HG02763 (cell line): ENCODE results near the gene MED10.
"Not testable (repeated sequence)": the region's sequence is repeated elsewhere in the genome, so short reads cannot be mapped to it uniquely, and the experiment has no call there.

Experiments used
- ATAC-seq: cut with Tn5 transposase; IDR thresholded peaks from one replicate; pipeline ENCODE4 v1.9.1; 2021; ENCODE audit warnings: mild to moderate bottlenecking, moderate library complexity; ENCODE audit not compliant: unreplicated experiment

Gene MED10

DNA sequence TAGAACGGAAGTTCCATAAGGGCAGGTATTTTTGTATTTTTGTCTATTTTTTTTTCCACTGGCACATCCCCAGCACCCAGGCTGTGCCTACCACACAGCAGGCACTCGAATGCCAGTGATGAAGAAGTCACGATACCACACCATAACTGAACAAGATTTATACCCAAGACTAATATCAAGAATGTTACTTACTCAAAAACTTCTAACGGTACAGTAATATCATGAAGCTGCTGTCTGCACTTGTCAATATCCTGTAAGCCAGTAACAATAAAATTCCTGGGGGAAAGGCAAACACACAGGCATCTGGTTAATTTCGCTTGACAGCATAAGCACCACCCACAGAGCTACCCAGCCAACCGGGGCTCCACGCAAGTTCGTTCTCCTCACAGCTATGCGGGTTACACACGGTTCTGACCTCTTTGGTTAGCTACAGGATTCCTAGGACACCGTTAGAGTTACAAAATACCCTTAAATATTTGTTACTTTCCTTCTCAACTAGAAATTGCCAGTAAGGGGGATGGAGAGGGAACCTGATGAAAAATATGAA lies 1.3 kb downstream of the MED10 start:
- ATAC-seq = no peak

DNA sequence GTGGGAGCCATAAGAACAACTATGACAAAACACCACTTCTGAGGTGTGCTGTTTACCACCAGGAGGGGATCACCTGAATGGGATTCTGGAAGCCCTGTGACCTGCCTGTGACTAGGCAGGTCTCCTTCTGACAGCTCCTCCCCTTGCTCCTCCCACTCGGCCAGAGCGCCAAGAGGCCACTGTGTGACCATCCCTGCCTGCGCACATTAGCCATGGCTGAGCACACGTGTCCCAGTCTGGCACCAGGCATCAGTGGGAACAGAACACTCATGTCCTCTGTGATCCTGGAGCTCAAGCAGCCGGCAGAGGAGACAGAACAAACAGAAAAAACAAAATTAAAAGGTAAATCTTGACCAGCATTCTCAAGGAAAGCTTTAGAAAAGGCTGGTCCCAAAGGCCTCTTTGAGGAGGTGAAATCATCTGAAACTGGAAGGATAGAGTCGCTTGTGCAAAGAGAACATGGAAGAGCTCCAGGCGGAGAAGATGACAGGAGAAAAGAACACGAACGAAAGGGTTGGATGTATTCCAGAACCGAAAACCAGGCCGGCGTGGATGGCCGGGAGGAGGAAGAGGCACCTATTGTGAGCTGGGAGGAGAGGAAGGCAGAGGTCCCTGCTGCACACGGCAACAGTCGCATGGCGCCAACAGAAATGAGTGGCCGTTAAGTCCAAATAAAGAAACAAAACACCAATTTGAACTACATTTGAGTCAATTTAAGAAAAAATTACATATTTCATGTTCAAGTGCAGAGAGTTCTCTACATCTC lies 5.1 kb downstream of the MED10 start:
- no peak for ATAC-seq

DNA sequence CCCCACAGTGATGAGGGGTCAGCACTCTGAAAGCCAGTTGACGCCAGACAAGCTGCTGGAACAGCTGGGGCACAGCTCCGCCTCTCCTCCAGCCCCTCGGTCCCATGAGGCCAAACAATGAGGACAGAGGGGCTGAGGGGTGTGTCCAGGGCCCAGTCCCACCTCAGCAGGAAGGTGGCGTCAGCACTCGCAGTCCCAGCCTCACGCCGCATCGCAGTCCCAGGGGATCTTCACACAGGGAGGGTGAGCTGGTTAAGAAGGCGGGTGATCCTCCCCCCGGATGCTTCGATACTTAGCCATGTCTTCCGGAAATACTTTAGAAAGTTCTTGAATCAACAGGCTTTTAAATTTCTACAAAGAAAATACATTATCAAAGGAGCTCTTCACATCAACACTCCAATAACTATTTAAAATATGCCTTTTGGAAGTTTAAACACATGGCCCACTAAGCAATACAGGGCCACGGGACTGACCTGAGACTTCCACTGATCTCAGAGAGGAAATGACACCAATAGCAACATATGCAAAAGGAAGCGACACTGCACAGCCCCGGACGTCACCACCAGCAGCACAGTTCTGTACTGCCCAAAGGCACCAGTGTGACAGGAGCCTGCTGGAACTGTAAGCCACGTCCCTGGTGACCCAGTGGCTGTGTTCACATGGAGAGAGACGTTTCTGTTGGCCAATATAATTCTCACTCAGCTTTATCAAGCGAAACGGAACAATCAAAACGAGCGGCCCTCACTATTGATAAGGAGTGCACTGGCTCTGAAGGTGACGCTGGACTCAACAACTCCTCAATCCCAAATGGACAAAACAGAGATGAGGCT lies 5.9 kb downstream of the MED10 start:
- ATAC-seq = no peak

DNA sequence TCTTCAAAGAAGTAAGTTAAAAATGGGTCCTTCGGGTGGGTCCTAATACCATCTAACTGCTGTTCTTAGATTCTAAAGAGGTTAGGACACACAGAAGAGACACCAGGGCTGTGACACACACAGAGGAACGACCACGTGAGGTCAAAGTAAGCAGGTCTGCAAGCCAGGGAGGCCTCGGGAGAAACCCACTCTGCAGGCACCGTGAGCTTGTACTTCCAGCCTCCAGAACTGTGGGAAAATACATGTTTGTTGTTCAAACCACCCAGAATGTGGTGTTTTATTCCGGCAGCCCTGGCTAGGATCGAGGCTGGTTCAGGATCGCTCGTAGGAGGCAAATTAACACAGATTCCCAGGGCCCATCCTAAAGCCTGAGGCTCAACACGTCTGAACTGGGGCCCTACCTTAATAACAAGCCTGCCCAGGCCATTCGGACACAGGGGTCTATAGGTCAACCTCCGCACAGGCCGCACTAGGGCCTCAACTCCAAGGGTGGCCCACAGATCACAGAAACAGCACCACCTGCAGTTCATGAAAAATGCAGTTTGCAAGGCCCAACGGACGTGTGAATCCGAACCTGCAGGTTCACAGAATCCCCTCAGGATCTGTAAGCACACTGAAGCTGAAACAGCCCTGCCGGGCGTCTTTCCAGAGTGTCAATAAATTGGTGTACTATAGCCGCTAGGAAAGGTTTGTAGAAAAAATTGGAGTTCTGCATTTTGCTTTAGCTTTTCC lies 7.1 kb downstream of the MED10 start:
- no peak for ATAC-seq

DNA sequence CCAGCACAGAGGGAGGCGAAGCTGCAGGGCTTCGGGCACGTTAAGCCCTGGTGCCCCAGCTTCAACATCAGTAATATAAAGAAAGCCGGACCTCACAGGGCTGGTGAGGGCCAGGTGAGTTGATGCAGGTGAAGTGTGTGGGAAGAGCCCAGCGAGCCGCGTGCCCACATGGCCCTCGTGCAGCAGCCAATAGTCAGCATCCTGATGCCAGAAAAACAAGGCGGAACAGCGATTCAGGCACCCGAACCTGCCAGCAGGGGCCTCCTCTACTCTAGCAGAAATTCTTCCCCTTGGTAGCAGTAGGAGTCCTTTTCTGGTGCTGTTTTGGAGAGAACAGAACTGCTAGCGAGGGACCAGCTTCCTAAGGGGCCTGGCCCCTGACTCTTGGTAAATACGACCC lies 7.8 kb downstream of the MED10 start:
- ATAC-seq = no peak

DNA sequence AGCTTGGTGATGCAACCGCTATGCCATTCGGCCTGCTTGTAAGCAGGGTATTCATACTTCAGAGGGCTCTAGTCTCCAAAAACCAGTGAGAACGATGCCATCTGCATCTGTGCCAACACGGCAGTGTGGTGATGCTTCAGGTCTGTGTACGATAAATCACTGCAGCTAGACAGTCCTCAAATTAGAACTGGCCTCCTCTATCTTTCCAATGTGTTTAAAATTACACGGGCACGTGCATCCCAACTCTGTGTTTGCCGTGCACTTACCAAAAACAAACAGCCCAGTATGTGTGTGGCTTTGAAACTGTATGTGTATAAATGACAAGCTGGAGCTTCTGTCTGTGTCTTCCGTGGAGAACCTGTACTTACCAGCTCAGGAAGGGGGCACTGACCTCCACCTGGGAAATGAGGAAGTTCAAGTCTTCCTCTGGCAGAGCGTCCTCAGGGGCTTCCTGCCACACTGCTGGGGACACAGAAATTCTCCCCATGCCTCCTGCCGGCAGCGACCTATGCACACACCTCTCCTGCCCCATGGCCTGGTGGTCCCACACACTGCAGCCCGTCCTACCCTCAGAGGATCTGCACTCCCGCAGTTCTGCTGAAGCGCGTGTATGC lies 12.3 kb downstream of the MED10 start:
- no peak for ATAC-seq

DNA sequence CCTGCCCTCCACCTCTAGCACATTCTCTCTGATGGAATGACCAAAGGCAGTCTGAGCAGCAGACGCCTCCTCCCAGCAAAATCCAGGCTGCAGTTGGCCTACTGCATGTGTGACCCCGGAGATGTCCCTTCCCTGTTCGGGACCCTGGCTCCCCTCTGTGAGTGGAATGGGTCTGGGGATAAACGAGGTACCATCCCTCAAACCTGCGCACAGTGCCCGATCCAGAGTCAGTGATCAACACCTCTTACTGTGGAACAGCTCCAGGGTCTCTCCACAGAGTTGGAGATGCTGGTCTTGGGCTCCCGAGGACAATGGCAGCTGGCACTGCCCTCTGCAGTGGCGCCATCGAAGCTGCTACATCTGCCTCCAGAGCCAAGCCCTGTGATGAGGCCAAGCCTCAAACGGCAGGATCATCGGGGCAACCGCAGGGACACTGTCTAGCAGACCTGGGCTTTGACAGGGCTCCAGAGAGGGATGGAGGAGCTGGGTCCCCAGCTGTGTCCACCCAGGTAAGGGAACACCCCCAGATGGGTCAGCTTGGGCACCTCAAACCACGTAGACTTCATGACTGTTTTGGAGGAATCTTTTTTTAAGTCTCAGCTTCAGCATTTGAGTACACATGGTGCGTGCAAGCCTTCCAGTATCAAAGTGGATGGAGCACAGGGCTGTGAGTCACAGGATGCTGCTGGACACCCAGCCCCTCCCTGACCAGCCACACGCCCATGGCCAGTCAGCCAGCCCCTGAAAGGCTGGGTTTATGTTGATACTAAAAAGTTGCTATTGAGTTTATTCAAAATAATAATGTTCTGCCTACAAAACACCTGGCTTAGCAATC lies 13.0 kb downstream of the MED10 start:
- no peak for ATAC-seq

DNA sequence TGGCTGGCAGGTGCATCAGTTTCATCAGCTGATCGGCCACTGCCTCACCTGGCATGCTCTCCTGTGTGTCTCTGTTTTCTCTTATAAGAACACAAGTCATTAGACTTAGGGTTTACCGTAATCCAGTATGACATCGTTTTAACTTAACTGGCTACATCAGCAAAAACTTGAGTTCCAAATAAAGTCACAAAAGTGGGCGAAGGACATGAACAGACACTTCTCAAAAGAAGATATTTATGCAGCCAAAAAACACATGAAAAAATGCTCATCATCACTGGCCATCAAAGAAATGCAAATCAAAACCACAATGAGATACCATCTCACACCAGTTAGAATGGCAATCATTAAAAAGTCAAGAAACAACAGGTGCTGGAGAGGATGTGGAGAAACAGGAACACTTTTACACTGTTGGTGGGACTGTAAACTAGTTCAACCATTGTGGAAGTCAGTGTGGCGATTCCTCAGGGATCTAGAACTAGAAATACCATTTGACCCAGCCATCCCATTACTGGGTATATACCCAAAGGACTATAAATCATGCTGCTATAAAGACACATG lies 14.8 kb downstream of the MED10 start:
- ATAC-seq = not testable (repeated sequence)

DNA sequence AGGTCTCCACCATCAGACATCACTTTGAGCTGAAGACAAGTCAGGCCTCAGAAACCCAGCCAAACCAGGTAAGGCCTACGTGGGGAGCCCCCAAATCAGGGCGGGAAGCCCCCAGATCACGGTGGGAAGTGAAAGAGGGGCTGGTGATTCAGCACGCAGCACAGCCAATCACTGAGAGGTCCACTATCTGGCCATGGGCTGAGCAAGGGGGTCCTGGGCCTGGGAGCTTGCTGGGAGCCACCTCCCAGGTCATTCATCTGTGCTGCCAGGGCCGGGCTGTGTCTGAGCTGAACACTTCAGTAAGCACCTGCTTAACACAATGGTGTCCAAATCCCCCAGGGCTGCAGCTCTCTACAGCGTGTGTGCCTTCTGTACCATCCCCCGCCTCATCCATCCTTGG lies 15.5 kb downstream of the MED10 start:
- ATAC-seq = no peak

DNA sequence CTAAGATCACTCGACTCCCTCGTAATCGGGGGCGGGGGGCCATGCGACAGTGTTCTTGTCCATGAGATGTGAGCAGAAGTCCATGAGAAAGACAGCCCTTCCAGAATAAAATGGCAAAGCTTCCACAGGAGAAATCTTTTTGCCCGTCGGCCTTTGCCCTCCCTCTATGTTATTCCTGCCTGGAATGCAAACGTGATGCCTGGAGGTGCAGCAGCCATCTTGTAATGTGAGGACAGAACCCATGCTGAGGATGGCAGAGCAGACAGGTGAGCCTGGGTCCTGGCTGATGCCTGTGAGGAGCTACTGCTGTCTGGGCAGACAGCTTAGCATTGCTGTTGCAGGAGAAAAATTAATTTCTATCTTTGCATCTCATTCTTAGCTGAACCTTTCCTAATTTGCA lies 17.2 kb downstream of the MED10 start:
- ATAC-seq = no peak

DNA sequence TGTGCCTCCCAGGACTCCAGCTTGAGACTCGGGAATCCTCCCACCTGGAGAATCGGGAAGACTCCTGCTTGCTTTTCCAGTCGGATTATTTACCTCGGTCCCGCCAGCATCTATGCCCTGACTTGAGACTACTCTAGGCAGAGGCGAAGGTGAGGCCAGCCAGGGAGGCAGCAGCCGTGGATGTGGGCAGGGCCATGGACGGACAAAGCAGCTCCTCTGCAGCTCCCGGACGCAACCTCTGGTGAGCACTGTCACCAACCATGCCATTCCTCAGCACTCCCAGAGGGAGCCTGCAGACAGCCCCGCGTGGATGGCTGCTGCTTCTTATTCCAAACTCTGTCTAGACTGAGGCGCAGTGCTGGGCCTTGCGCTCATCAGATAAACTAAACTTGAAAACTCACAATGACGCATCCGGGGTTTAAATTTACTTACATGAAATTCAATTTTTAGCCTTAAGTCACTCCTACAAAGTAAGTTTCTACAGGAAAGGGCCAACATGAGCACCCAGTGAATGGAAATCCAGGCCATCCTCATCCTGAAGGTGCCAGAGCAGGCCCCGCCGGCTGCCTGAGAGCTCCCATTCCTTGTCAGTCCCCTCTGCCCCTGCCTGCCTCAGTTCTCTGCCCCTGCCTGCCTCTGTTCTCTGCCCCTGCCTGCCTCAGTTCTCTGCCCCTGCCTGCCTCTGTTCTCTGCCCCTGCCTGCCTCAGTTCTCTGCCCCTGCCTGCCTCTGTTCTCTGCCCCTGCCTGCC lies 17.8 kb downstream of the MED10 start:
- no peak for ATAC-seq

DNA sequence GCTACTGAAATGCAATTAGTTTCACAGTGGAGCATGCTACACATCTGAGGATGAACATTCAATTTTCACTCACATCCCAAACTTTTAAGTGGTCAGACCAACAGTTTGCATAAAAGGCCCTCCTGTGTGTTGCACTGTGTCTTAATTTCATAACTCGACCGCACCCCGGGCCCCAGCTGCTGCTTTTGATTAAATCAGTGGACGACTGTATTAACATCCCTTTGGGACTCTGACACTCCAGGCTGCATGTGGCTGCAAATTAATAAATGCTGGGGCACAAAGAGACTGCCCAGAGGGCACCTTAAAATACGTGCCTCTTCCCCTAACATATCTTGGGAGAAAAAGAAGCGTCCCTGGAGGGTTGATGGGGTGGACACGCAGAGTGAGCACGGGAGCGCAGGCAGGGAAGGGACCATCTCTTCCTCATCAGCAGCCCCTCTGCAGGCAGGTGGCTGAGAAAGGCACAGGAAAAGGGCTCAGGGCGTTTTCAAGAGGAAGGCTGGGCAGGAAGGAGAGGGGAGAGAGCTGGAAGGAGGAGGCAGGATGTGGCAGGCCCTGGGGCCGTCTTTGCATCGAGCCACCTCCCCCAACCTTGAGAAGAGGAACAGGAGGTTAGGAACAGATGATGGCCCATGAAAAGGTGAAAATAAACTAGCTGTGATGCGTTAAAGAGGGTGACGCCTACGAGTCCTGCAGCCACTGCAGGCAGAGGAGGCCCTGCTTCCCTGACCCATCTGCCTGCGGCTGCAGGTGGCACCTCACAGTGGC lies 18.6 kb downstream of the MED10 start:
- ATAC-seq = no peak

DNA sequence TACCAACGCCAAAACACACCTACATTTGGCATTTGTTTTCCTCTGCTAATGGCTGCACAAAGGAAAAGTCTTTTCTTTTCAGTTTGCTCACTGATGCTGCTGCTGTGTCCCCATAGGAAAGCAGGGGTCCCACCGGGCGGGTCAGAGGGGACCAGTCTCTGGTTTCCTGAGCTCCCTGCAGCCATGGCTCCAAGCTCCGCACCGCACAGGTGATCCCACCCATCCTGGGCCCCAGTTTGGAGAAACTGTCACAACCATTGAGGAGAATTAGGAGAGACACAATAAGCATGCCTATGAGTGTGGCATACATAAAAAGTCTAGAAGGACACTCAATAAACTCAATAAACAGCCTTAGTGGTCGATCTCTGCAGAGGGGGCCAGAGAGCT lies 19.9 kb downstream of the MED10 start:
- no peak for ATAC-seq

DNA sequence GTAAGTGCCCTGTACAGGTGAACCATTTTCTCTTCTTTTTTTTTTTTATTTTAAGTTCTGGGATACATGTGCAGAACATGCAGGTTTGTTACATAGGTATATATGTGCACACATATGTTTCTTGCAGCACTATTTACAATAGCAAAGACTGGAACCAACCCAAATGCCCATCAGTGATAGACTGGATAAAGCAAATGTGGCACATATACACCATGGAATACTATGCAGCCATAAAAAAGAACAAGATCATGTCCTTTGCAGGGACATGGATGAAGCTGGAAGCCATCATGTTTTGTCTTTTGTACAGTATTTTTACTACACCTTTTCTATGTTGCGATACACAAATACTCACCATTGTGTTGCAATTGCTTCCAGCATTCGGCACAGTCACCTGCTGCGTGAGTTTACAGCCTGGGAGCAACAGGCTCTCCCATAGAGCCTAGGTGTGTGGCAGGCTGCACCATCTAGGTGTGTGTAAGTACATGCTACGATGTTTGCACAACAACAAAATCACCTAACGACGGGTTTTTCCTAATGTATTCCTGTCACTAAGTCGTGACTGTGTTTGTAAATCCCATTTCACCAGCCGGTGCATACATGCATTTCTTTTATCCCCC lies 20.4 kb downstream of the MED10 start:
- ATAC-seq = not testable (repeated sequence)

DNA sequence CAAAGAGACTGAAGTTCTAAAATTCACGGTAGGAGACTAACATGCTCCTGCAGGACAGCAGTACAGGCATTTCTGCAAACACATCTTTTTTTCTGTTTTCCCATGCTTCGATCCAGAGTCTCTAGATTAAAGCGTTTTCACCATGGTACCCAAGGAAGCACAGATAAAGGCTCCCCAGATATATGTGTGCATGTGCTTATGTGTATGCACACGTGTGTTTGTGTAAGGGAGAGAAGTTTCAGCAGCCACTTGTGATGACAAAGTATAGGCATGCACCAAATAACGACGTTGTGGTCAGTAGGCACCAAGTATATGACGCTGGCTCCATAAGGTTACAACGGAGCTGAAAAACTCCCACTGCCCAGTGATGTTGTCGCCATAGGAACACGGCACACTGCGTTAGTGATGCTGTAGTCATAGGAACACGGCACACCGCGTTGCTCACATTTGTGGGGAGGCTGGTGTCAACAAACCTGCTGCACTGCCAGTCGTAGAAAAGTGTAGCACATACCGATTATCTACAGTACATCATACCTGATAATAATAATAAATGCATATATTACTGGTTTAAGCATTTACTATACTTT lies 21.7 kb downstream of the MED10 start:
- ATAC-seq = no peak

DNA sequence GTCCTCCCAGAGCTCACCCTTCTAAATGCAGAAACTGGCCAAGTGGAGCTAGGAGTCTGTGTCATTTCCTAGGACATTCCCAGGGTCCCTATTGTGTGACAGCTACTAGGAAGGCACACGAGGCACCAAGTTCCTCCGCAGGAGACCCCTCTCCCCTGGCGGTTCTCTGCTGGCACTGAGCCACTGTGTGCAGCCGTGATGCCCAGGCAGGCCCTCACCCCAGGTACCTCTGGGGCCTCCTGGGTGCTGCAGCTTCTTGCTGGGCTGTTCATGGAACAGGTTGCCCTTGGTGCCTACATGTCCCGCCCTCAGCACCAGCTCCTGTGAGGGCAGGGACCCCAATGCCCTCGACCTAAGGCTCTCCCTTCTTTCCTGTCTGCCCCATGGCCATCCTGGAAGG lies 23.1 kb downstream of the MED10 start:
- no peak for ATAC-seq

DNA sequence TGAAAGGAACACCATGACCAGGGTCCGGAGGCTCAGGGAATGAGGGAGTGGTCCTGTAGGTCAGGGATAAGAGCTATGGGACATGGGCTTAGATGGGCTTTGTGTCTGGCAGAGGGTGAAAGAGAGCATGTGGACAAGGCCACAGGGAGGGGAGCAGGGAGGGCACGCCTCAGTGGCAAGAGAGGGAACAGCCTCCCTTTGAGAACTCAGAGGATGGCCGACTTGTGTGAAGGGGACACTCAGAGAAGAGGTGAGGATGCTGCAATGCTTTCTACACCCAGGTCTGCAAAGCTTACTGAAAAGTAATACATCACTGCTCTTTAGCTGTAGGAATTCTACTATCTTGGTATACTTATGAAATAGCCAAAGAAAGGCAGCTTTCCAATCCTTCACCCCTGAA lies 23.5 kb downstream of the MED10 start:
- no peak for ATAC-seq
